Sigmoid colon (tissue), 7 donors: ENCODE measurements around the gene SRP9. TPM values are rescaled to one million over a fixed set of nuclear protein-coding genes. Genes with fewer than 3 reads are reported as not detected.
A peak's percentile ranks its signal among the peaks of the same experiment; 100 is the strongest.

ENCODE experiments used
- DNase-seq: peaks from one replicate; pipeline ENCODE4 v3.0.0-alpha.2; 2019
- H3K27ac ChIP-seq, 4 donors: fragments of 200-600 bp; sonication (generic); one replicate each; pipeline ENCODE4 v1.5.1; 2016 to 2019; ENCODE audit warnings: mild to moderate bottlenecking in 1 of 4
- H3K27me3 ChIP-seq, 3 donors: fragments of 200-600 bp; sonication (generic); one replicate each; pipeline ENCODE4 v1.5.1; 2019; ENCODE audit warnings: mild to moderate bottlenecking in 1 of 3
- H3K36me3 ChIP-seq, 4 donors: fragments of 200-600 bp; sonication (generic); one replicate each; pipeline ENCODE4 v1.5.1; 2016 to 2019
- H3K4me1 ChIP-seq, 4 donors: fragments of 200-600 bp; sonication (generic); one replicate each; pipeline ENCODE4 v1.5.1; 2017 to 2019
- H3K4me3 ChIP-seq, 4 donors: fragments of 200-600 bp; sonication (generic); one replicate each; pipeline ENCODE4 v1.5.1; 2017 to 2019; ENCODE audit warnings: mild to moderate bottlenecking in 2 of 4, moderate library complexity in 1 of 4
- H3K9me3 ChIP-seq, 4 donors: fragments of 200-600 bp in 3 of 4; sonication (generic) in 3 of 4; one replicate each; pipeline versions ENCODE4 v1.5.1 to v1.6.1; 2013 to 2019
- CTCF ChIP-seq, 4 experiments: fragments of 450-650 bp in 3 of 4; fragments of 200-600 bp in 1 of 4; IDR thresholded peaks; one replicate each; pipeline ENCODE4 v1.5.1; 2016 to 2019; ENCODE audit warnings: antibody characterized with exemption in 4 of 4, mild to moderate bottlenecking in 3 of 4, moderate library complexity in 2 of 4
- EP300 ChIP-seq, 4 donors: sonication (generic); formaldehyde crosslinking; IDR thresholded peaks; one replicate each; pipeline ENCODE4 v1.6.1; 2017; ENCODE audit warnings: antibody characterized with exemption in 4 of 4
- POLR2A ChIP-seq, 2 donors: fragments of 450-650 bp; IDR thresholded peaks; one replicate each; pipeline ENCODE4 v1.6.1; 2016; ENCODE audit warnings: antibody characterized with exemption in 2 of 2, mild to moderate bottlenecking in 2 of 2, moderate library complexity in 2 of 2
- POLR2AphosphoS5 ChIP-seq, 4 donors: sonication (generic); formaldehyde crosslinking; IDR thresholded peaks; one replicate each; pipeline ENCODE4 v1.6.1; 2017; ENCODE audit warnings: antibody characterized with exemption in 4 of 4
- WGBS, 2 donors: extraction: QIAGEN DNeasy Blood & Tissue Kit; methylation state at CpG; one replicate each; pipeline ENCODE4 v1.1.7; 2013; 5-methylcytosine and 5-hydroxymethylcytosine counted together
- intact Hi-C: fragments of 100-400 bp; cut with DNase I; formaldehyde crosslinking; loops from one replicate; pipeline ENCODE4 v1.15.1; 2023
- polyA plus RNA-seq, 3 donors: library from polyadenylated mRNA; stranded (reverse); fragments of 200-250 nt; gene quantifications; one replicate each; pipeline ENCODE4 v1.2.3, GENCODE V29; 2013
- total RNA-seq, 4 donors: library from RNA; depleted of rRNA; stranded (reverse); fragments of >200 nt; gene quantifications; one replicate each; pipeline ENCODE4 v1.1.0, GENCODE V29; 2016
- donor health status: healthy with polysubstance abuse.
- donor health status: Bipolar disorder and iron deficiency.
- donor health status: healthy.

Gene SRP9, protein sequence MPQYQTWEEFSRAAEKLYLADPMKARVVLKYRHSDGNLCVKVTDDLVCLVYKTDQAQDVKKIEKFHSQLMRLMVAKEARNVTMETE
- 100 to 1,000 TPM; 148 to 270 (median 220) TPM for total RNA-seq
- 100 to 1,000 TPM; 262 to 513 (median 358) TPM for polyA plus RNA-seq

DNA sequence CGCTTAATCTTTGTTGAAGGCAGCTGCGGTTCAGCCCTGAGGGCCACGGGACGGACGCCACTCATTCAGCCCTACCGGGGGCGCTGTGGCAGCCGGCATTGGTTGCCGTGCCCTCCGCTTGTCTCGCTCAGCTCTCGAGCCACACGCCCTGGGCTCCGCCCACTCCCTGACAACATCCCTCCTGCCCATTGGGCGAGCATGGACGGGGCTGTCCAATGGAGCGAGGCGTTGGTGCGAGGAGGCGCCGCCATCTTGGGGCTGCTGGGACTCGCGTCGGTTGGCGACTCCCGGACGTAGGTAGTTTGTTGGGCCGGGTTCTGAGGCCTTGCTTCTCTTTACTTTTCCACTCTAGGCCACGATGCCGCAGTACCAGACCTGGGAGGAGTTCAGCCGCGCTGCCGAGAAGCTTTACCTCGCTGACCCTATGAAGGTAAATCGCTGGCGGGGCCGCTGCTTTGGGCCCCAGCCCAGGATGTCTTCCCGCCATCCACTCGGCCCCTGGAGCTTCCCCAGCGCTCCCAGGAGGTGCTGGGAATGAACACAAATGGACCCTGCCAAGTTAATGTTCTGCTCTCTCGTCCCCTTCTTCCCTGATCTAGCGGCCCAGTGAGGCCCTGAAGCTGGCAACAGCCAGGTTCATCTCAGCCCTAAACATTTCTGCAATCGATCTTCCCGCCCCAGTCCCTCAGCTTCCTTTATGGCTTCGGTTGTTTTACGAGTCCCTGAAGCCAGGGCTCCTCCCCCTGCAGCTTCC is at the start of gene SRP9:
Gene SRP9, plus strand, starts transcription at position 244 of the 754 bp plus-strand sequence. Its CDS starts 115 bp downstream, at position 359.
- H3K27me3 ChIP-seq, result no peaks in the 10 kb centered on the region
- H3K36me3 ChIP-seq, result no peaks in the 10 kb centered on the region
- 0% methylated on average over 46 of the region's 46 CpGs for WGBS, 2 donors
- DNase-seq, result peak; percentile 99
- TF ChIP-seq EP300 (IDR thresholded peaks at IDR 0.05) (no peak), POLR2AphosphoS5 (IDR thresholded peaks at IDR 0.05) (peak; percentile 92 to 99 (median 96)), POLR2A (IDR thresholded peaks at IDR 0.05) (peak; percentile 88 to 93), CTCF (IDR thresholded peaks at IDR 0.05) (peak; percentile 77 to 93 (median 83))
- peak within 1 kb of the TSS; percentile 63 to 84 (median 74) for H3K4me3 ChIP-seq
- H3K9me3 ChIP-seq, result no peaks in the 10 kb centered on the region
- H3K4me1 ChIP-seq, result peaks cover 0 to 82% (median 79%) of the 10 kb centered on the region in 4 donors
- peak within 1 kb of the TSS; percentile 92 to 96 (median 94) for H3K27ac ChIP-seq
- intact Hi-C loops, result loop anchor here (1.0 to 5.0 kb wide), 6 partner anchors 33 to 302 kb away; partner anchors contain the start of genes ENAH, EPHX1 and PYCR2

DNA sequence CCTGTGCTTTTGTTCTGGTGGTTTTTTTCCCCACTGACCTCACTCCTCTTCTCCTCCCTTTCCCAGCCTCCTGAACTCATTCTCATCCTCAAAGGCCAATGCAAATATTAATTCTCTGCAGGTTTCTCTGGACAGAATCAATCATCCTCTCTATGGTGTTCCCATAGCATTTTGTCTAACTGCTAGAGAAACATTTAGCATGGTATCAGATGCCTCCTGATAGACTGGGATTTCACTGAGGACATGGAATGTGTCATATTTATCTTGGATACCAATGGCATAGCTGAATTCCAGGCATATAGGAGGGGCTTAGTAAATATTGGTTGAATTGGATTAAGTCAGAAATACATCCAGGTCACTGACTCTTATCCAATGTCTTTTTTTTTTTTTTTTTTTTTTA is 46.1 kb upstream of the SRP9 start:
- Histone ChIP-seq H3K27ac (no peak overlapping the region), H3K4me1 (peaks cover 0 to 15% (median 14%) of the 10 kb centered on the region in 4 donors), H3K36me3 (no peaks in the 10 kb centered on the region), H3K9me3 (no peaks in the 10 kb centered on the region), H3K27me3 (no peaks in the 10 kb centered on the region), H3K4me3 (no peak overlapping the region)
- no peak for DNase-seq
- TF ChIP-seq POLR2A (IDR thresholded peaks at IDR 0.05) (no peak), CTCF (IDR thresholded peaks at IDR 0.05) (no peak), POLR2AphosphoS5 (IDR thresholded peaks at IDR 0.05) (no peak), EP300 (IDR thresholded peaks at IDR 0.05) (no peak)
- intact Hi-C loops, result no loop called here

- Histone ChIP-seq H3K4me3 (no peak overlapping the region), H3K27ac (no peak overlapping the region), H3K27me3 (no peaks in the 10 kb centered on the region), H3K36me3 (no peaks in the 10 kb centered on the region), H3K4me1 (peaks cover 0 to 16% (median 14%) of the 10 kb centered on the region in 4 donors), H3K9me3 (no peaks in the 10 kb centered on the region)
- no peak for TF ChIP-seq POLR2A (IDR thresholded peaks at IDR 0.05)
- TF ChIP-seq CTCF (IDR thresholded peaks at IDR 0.05), result no peak
- no peak for TF ChIP-seq EP300 (IDR thresholded peaks at IDR 0.05)
- TF ChIP-seq POLR2AphosphoS5 (IDR thresholded peaks at IDR 0.05), result no peak
- no peak for DNase-seq
- 92 to 93% methylated on average over 4 of the region's 4 CpGs for WGBS, 2 donors
- intact Hi-C loops, result no loop called here
Observed at GRCh38 chr1:225733254-225733653, 44.4 kb upstream of the SRP9 start.

DNA sequence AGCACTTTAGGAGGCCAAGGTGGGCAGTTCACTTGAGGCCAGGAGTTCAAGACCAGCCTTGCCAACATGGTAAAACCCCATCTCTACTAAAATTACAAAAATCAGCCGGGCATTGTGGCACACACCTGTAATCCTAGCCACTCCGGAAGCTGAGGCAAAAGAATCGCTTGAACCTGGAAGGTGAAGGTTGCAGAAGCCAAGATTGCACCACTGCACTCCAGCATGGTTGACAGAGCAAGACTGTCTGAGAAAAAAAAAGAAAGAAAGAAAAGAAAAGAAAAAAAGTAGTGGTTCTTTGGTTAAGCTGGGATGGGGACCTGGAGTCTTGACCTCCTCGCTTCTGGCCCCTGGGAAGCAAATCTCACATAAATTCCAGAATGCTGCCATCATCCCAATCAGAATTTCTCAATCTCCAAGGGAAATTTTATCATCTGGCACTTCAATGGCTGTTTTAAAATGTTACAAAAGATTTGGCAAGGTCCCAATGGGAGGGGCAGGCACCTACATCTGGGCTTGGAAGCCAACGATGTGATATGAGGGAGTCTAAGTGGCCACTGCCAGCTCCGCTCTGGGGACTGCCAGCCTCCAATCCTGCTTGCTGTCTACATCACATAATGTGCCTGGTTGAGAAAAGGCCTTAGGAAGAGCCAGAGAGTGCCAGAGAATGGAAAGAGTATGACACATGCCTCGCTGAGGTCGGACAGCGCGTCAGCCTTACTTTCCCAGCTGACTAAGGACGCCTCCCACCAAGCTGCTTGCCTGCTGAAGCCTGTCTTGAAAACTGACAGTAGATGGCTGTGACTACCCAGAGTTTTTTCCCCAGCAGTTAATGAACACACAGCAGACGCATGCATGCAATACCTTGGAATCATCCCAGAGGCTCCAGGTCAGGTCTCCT is 42.1 kb upstream of the SRP9 start:
- H3K27ac ChIP-seq, result peak overlapping the region; percentile 39 to 55 (median 48)
- no peaks in the 10 kb centered on the region for H3K27me3 ChIP-seq
- H3K36me3 ChIP-seq, result no peaks in the 10 kb centered on the region
- no peak for TF ChIP-seq POLR2A (IDR thresholded peaks at IDR 0.05)
- peak in 3 of 4 donors; percentile 32 to 50 (median 41) for TF ChIP-seq POLR2AphosphoS5 (IDR thresholded peaks at IDR 0.05)
- no peak for TF ChIP-seq CTCF (IDR thresholded peaks at IDR 0.05)
- no peak for TF ChIP-seq EP300 (IDR thresholded peaks at IDR 0.05)
- intact Hi-C loops, result loop anchor here (5.0 kb wide), 2 partner anchors 43 to 63 kb away; no protein-coding TSS in a partner anchor
- H3K9me3 ChIP-seq, result no peaks in the 10 kb centered on the region
- DNase-seq, result peak; percentile 84
- H3K4me3 ChIP-seq, result no peak overlapping the region
- WGBS, 2 donors, result 81 to 82% methylated on average over 12 of the region's 12 CpGs
- peaks cover 0 to 16% (median 14%) of the 10 kb centered on the region in 4 donors for H3K4me1 ChIP-seq
